Fibroblast of the conjunctiva (primary cell): ENCODE data around the gene RAB3GAP2.
"Not testable (repeated sequence)": the region's sequence is repeated elsewhere in the genome, so short reads cannot be mapped to it uniquely, and the experiment has no call there.

Source experiments
- DNase-seq: peaks from one replicate; pipeline ENCODE4 v3.0.0-alpha.2; 2010; ENCODE audit warnings: low read depth

Gene RAB3GAP2

DNA sequence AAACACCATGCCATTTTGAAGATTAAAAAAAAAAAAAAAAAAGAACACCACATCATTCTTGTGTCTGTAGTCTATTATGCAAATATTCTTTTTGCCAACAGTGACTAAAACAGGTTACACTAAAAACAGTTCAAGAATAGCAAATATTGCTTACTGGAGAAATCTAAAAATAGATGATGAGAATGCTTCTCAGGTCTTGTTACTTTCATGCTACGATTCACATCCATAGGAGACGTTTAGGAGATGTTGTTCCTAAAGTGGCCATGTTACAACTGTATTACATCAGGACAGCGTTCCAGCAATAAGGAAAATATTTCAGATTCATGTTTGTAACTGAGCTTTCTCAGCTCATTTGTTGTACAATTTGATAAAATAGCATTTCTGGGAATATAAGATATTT lies 32.3 kb downstream of the RAB3GAP2 start:
- DNase-seq, result no peak

DNA sequence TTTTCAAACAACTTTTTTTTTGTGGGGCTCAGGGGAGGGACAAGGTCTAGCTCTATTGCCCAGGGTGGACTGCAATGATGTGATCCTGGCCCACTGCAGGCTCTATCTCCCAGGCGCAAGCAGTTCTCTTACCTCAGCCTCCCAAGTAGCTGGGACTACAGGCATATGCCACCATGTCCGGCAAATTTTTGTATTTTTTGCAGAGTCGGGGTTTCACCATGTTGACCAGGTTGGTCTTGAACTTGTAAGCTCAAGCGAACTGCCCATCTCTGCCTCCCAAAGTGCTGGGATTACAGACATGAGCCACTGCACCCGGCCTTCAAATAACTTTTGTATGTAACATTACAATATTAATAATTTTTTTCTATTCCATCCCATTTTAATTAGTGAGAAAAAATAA lies 33.0 kb downstream of the RAB3GAP2 start:
- DNase-seq, result no peak

DNA sequence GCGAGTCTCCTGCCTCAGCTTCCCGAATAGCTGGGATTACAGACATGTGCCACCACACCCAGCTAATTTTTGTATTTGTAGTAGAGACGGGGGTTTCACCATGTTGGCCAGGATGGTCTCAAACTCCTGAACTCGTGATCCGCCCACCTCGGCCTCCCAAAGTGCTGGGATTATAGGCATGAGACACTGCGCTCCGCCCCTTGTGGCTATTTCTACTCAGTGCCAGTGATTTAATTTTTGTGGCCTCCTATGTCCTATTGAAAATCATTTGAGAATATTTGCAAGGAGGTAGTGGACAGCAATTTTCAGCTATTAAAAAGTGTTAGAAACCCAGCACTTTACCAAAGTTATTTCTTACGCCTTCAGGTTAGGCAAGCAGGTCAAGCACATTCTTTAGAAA lies 36.0 kb downstream of the RAB3GAP2 start:
- not testable (repeated sequence) for DNase-seq

DNA sequence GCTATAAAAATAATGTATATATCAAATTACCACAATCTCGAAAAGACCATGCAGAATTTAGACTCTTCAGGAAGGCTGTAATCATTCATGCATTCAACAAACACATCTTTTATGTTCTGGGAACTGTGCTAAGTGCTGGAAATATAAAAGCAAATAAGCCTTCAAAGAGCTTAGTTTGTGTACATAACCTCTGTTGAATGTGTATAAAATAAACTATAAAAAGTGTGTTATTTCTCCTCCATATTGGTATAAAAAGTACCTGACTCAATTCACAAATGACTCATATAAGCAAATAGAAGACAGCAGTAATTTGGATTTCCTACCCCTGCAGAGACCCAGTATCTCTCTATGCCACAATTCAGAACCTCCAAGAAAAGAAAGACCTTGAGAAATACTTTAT lies 36.8 kb downstream of the RAB3GAP2 start:
- DNase-seq, result no peak

DNA sequence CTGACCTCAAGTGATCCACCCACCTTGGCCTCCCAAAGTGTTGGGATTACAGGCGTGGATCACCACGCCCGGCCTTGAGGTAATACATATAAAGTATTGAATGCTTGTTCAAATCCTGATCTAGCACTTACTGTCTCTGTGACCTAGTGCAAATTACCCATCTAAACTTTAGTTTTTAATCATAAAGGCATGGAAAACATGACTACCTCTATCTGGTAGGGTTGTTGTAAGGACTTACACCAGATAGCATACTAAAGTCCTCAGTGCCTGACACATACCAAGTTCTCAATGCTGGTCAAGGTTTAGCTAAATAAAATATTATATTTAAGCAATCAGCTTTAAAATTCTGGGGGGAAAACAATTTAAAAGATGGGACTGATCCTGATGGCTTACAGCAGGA lies 38.3 kb downstream of the RAB3GAP2 start:
- DNase-seq, result no peak

DNA sequence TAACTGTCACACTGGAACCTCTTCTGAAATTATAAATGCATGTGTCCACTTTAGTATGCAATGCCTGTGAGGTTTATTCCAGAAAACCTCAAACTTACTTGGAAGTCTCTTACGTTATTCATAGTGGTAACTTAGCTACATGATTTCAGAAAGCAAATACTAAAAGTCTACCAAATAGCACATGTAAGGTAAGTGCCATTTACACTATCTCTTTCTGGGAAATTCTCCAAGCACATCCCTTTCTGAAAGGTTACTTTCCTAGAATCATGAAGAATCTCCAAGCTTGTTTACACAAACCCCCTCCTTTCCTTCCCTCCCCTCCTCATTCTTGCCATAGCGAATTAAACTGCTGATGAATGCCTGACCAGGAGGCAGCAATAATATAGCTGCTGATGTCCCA lies 42.5 kb downstream of the RAB3GAP2 start:
- no peak for DNase-seq

DNA sequence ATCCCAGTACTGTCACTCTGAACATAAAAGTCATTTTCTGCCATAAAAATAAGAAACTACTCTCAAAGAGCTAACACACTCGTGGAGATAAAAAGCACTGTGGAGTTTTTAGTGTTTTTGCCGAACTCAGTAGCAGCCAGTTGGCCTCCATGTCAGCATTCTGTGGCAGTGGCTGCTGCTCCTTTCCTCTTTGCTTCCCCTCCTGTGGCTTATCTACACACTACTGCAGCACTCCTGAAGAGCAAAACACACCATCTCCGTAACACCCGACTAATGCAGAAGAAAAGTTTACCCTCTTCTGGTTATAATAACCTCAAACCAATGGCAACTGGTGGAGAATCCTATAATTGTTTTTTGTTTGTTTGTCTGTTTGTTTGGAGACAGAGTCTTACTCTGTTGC lies 44.9 kb downstream of the RAB3GAP2 start:
- no peak for DNase-seq

DNA sequence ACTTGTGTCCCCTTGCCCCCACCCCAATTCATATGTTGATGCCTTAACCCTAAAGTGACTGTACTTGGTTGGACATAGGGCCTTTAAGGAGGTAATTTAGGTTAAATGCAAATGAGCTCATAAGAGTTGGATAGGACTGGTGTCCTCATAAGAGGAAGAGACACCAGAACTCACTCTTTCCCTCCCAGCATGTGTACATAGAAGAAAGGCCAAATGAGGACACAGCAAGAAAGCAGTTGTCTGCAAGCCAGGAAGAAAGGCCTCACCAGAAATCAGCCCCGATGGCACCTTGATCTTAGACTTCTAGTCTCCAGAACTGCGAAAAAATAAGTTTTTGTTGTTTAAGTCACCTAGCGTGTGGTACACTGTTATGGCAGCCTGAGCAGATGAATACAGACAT lies 45.5 kb downstream of the RAB3GAP2 start:
- no peak for DNase-seq

DNA sequence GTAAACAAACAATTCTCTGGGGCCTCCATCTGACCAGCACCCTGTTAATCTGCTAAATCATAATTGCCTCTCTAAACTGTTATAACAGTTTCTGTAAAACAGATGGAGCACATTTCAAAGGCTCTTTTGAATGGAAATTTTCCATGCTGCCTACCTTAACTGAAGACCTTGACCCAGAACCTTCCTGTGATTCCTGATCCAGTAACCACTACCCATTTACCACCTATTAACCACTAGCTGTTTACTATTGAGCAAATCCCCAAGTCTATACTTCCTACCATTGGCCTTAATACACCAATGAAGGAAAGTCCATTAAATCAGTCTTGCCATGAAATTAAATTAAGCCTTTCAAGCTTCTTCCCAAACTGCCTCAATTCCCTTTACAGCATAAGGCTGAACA lies 46.3 kb downstream of the RAB3GAP2 start:
- DNase-seq, result no peak

DNA sequence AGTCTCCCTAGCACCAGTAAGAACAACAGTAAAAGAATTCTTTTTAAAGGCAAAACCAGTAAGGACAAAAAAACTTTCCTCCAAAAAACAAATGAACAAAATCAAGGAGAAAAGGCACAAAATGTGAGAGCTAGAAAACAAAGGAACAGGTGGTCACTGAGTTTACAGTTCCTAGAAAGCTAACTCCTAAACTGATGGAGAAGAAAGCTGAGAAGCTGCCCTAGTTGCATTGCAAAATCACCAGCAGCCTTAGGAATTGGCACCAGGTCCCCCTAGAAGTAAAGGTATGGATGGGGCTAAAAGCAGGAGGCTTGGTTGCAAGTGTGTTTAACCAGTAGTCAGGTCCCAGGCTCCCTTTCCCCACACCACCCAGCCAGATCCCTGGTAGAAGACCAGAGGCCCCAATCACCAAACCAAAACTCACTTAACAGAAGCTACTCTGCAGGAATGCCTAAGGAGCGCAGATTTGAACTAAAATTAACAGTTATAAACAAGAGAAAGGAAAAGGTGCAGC lies 47.6 kb downstream of the RAB3GAP2 start:
- no peak for DNase-seq

DNA sequence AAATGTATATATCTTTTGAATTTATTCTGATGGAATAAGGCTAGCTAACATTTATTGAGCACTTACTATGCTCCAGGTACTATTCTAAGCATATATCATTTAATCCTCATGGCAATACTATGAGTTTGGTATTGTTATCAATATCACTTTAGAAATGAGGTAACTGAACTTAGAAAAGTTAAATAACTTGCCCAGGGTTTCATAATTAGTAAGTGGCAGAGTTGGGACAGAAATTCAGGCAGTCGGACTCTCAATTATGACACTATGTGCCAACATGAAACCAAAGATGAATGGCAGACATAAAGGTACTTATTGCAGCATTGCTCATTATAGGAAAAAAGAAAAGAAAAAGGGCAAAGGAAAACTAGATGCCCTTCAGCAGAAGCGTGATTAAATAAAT lies 48.2 kb downstream of the RAB3GAP2 start:
- no peak for DNase-seq

DNA sequence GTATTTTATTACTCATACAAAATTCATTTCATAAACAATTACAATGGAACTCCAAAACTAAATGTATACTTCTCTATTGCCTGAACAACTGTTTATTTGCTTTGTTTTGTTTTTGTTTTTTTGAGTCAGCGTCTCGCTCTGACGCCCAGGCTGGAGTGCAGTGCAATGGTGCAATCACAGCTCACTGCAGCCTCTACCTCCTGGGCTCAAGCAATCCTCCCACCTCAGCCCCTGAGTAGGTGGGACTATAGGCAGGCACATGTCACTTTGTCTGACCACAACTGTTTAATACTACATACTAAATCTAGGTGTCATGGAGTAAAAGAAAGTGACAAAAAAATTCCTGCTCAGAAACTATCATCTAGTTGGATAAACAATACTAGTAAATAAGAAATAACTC lies 49.3 kb downstream of the RAB3GAP2 start:
- no peak for DNase-seq

DNA sequence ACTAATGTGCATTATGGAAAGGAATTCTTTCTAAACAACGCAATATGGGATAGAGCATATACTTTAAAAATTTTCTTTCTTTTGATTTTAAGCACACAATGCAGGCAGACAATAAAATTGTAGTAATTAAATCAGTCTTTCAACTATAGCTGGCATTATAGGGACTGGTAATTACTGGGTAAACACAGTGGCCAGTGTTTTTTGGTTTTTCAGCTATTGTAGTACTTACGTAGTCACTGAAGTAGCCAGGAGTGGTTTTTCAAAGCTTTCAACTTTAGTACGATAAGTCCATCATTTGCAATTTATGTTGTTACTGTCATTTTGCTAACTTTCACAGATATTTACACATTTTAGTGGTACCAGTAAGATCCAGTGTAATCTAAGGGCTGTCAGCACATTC lies 50.6 kb downstream of the RAB3GAP2 start:
- DNase-seq, result no peak

DNA sequence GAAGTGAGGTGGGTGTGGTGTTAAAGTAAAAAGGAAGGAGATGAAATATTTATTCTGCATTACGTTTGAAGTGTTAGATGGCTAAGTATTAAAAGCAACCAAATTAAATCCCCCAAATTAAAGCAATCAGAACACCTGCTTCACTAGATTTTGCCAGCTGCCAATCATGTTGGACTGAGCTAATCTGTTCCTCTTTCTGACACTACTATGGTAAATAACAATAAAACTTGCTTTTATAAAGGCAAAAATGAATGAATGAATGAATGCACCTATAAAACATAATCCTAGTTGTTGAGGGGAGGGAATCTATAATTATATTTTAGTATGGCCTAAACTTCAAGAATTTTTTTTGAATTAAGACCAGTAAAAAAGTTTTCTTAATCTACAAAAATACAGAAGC lies 51.0 kb downstream of the RAB3GAP2 start:
- no peak for DNase-seq

DNA sequence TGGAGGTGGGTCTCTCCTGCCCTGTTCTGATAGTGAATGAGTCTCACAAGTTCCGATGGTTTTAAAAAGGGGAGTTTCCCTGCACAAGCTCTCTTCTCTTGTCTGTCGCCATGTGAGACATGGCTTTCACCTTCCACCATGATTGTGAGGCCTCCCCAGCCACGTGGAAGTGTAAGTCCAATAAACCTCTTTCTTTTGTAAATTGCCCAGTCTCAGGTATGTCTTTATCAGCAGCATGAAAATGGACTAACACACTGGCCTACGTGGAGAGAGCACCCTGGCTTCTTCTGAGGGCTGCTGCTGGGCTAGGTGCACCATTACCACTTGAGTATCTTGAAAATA lies 51.6 kb downstream of the RAB3GAP2 start:
- DNase-seq, result not testable (repeated sequence)

DNA sequence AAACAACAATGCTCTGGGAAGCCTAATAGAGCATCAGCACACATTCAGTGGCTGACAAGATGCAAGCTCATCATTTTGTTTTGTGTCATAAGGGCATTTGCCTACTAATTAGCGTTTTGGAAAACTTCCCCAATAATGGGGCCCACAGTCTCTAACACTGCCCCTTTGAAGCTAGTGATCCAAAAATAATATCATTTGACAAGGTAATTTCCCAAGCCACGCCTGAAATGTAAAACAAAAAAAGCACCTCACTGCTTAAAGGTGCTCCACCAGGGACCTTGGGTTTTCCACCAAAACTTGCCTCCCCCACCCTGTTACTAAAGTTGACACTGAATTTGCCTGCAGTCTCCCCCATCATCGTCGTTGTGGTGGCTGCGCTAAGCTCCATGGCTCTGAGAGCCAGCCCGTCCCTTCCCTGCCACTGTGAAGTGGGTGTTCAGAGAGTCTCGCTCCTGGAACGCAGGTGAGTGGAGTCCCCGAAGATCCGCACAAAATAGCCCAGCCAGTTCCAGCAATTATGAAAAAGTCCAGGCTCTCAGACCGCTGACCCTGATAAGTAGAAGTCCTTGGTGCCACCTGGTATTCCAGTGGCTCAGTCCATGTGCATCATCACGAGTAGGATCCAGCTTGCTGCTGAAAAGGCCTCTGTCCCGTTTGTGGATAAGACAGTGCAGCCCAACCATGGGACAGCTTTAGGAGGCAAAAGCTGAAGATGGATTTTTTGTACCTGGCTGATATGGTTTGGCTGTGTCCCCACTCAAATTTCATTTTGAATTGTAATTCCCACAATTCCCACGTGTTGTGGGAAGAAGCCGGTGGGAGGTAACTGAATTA lies 52.2 kb downstream of the RAB3GAP2 start:
- DNase-seq, result no peak

DNA sequence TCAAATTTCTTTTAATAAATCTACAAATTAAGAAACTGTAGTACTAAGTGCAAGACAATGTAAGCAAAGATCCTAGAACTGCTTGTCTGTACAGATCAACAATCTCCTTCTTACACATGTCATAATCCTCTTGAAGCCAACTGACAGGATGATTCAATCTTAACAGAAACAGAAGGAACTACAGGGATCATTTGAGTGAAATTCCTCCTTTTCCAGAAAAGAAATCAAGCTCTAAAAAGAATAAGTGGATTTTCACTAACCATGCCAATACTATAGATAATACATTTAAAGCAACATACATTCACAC lies 53.2 kb downstream of the RAB3GAP2 start:
- no peak for DNase-seq

DNA sequence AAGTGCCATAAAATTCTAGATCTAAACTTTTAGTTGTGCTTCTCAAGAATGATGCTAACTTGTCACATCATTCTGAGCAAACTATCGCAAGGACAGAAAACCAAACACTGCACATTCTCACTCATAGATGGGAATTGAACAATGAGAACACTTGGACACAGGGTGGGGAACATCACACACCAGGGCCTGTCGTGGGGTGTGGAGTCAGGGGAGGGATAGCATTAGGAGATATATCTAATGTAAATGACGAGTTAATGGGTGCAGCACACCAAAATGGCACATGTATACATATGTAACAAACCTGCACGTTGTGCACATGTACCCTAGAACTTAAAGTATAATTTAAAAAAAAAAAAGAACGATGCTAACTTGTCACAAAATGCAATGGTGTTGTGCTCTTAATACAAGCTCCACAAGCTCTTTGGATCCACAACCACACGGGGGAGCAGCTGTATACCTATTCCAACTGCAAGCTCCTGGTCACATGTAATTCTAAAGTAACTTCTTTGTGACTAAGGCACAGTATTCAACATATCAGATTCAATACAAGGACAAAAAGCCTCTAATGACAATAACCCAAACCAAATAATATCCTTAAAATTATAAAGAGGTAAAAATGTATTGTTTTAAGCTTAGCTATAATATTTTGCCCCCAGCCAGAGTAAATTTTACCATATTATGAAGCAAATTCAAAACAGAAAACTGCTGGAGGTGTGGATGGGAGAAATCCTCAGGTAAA lies 53.7 kb downstream of the RAB3GAP2 start:
- peak; percentile 52 for DNase-seq

DNA sequence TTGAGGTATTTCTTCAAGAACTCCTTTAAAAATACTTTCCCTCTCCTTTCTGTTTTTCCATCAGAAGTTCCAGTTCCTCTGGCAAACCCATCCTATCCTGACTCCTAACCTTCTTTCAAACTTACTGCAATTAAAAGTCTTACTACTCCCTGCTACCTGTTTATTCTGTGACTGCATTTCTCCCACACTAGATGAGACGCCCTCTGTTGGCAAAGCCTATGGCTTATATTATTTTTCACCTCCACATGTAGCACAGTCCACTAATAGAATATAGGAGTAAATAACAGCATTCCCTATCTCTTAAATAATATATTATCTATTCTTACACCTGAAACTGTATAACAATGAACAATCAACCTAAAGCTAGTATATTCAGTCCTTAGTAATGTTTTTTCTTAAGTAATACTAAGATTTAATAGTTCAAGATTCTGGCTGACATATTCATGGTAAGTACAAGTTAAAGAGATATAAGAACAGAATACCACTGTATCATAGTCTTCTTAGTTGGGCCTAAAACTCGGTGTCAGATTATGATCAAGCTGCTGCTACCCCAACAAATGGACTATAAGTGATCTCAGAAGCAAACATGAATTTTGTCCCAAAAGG lies 54.8 kb downstream of the RAB3GAP2 start:
- no peak for DNase-seq

DNA sequence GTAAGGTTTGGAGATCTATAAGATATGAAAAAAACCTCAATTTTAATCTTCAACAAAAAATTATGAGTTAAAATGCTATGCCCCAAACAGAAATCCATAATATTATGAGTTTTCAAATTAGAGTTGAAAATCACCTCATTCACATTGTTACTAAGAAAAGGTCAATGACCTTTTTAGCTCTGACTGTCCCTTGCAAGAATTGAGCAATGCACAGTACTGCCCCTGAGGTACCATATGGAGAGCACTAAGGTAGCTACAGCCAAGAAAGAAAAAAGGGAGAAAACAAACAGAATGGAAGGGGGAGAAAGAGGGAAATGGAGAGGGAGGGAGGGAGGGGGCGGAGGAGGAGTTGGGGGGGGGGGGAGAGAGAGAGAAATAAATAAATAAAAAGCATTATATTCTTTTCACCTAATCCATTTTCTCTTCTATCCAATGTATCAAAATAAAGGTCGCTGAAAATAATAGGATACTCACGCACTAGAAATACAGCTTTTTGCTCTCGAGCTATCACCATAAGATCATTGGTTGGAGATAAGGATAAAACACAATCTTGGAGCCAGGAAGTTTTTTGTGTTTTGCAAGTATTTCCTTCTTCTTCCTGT lies 58.8 kb downstream of the RAB3GAP2 start:
- DNase-seq, result no peak

DNA sequence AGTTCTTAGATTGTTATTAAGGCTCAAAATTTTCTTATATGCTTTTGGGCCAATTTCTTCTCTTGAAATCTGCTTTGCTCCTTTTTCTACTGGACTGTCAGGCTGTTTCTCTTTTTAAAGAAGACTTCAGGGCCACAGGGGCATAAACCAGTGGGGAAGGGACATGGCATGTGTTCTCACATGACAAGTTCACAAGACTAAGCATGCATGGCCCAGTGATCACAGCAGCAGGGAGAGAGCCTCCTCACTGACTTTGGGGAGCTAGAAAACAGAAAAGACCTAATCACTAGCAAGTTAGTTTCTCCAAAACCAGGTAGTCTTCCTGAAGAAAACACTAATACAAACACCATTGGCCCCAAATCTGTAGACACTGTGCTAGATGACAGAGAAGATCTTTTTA lies 64.8 kb downstream of the RAB3GAP2 start:
- no peak for DNase-seq

DNA sequence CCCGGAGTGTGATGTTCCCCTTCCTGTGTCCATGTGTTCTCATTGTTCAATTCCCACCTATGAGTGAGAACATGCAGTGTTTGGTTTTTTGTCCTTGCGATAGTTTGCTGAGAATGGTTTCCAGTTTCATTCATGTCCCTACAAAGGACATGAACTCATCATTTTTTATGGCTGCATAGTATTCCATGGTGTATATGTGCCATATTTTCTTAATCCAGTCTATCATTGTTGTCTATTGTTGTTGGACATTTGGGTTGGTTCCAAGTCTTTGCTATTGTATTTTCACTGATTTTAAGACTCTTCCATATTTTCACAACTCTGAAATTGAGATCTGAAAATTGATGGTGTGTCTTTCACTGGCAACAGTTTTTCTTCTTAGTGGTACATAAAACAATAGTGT lies 67.5 kb downstream of the RAB3GAP2 start:
- DNase-seq, result not testable (repeated sequence)

DNA sequence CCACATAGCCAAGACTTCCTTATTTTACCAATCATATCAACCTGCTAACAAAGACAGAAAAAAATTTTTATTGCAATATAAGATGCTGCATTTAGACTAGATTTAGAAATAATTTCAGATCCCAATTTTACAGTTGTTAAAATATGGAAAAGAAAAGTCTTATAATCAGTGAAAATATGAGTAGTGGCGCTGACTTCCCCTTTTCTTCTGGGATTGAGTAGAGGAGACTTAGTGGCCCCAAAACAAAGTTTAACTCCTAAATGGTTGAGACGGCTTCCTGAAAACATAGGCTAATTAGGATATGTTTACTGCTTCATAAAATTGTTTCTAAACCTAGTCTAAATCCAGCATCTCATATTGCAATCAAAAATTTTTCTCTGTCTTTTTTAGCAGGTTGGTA lies 68.4 kb downstream of the RAB3GAP2 start:
- no peak for DNase-seq
